ENCODE data around the gene POLR2E.
A peak's percentile ranks its signal among the peaks of the same experiment; 100 is the strongest.

POLR2E gene

GRCh38 chr19:1088416-1089010 is 6.7 kb downstream of the POLR2E start:
- DNase-seq = no peak
- TF ChIP-seq POLR2A (IDR thresholded peaks at IDR 0.05; ENCODE audit: low read length) (peak; percentile 13), GATA1 (IDR thresholded peaks at IDR 0.05; ENCODE audit: low read depth, low read length) (no peak)

GRCh38 chr19:1087813-1088415 is 7.3 kb downstream of the POLR2E start:
- TF ChIP-seq POLR2A (IDR thresholded peaks at IDR 0.05; ENCODE audit: low read length) = no peak
- no peak for TF ChIP-seq GATA1 (IDR thresholded peaks at IDR 0.05; ENCODE audit: low read depth, low read length)
- DNase-seq = no peak

DNA sequence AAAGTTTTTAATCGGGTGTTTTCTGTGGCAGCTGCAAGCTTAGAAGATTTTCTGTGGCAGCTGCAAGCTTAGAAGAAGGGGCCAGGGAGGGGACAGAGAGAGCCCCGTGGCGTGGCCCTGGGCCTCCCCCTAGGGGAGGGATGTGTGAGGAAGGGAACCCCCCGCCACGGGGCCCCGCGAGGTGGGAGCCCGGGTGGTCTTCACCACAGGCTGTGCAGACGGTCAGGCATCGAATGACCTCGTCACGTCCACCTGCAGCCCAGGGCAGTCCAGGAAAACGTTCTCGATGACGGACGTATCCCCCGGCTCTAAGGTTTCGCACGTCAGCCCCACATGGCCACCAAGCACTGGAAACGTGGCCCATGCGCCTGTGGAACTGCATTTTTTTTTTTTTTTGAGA is 8.6 kb downstream of the POLR2E start:
- no peak for DNase-seq
- TF ChIP-seq POLR2A (IDR thresholded peaks at IDR 0.05; ENCODE audit: low read length) = no peak
- TF ChIP-seq GATA1 (IDR thresholded peaks at IDR 0.05; ENCODE audit: low read depth, low read length) = no peak

DNA sequence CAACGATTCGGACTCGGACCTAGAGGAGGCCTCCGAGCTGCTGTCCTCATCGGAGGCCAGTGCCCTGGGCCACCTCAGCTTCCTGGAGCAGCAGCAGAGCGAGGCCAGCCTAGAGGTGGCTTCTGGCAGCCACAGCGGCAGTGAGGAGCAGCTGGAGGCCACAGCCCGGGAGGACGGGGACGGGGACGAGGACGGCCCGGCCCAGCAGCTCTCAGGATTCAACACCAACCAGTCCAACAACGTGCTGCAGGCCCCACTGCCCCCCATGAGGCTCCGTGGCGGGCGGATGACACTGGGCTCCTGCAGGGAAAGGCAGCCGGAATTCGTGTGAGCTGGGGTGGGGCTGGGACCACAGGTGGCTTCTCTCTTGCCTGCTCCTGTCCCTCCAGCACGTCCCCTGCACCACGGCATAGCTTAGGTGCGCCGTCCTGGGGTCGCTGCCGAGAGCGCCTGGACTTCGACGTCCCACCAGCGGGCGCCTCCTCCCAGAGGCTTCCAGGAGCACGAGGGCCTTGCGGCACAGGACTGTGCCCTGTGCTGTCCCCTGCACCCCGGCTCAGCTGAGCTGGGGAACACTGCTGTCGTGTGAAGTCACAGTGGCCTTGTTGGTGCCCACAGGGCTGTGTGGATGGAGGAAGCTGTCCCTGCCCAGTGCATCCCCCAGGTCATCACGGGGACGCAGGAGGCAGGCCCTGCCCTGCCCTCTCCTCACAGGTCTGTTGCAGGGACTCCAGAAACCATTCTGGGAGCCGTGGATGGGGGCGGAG is 9.3 kb downstream of the POLR2E start:
- TF ChIP-seq POLR2A (IDR thresholded peaks at IDR 0.05; ENCODE audit: low read length) (peak; percentile 7), GATA1 (IDR thresholded peaks at IDR 0.05; ENCODE audit: low read depth, low read length) (no peak)
- DNase-seq = no peak

- TF ChIP-seq POLR2A (IDR thresholded peaks at IDR 0.05; ENCODE audit: low read length) = peak; percentile 28
- TF ChIP-seq GATA1 (IDR thresholded peaks at IDR 0.05; ENCODE audit: low read depth, low read length) = no peak
- DNase-seq = no peak
These were observed 10.0 kb downstream of the POLR2E start for GRCh38 chr19:1085053-1085658.

DNA sequence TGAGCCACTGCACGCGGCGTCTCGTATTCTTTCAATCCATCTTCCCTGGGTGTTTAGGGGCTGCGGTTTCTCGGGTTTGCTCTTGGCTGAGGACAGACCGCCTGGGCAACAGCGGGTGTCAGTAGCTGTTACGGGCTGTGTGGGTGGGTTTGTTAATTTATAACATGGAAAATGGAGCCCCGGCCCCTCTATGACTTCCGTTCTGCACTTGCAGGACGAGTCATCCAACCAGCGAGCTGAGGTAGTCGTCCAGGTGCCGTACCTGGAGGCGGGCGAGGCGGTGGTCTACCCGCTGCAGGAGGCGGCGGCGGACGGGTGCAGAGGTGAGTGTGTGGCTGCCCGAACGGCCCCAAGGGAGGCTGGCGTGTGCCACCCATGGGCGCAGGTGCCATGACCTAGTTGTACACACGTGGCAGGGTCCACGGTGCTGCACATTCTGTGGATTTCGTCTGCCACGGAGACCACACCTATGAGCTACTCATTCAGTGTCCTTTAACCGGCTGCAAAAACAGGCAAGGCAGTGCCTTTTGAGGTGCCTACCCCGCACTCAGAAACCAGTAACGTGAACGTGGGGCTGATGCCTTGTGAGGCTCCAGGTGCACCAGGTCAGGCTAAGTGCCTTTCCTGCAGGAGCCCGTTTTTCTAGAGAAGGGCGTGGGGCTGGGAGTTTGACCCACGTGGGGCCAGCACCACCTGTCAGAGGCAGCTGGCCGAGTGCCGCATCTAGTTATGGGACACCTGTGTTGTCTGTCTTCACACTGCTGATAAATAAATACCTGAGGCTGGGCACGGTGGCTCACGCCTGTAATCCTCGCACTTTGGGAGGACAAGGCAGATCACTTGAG is 10.9 kb downstream of the POLR2E start:
- TF ChIP-seq GATA1 (IDR thresholded peaks at IDR 0.05; ENCODE audit: low read depth, low read length) = no peak
- TF ChIP-seq POLR2A (IDR thresholded peaks at IDR 0.05; ENCODE audit: low read length) = no peak
- no peak for DNase-seq

DNA sequence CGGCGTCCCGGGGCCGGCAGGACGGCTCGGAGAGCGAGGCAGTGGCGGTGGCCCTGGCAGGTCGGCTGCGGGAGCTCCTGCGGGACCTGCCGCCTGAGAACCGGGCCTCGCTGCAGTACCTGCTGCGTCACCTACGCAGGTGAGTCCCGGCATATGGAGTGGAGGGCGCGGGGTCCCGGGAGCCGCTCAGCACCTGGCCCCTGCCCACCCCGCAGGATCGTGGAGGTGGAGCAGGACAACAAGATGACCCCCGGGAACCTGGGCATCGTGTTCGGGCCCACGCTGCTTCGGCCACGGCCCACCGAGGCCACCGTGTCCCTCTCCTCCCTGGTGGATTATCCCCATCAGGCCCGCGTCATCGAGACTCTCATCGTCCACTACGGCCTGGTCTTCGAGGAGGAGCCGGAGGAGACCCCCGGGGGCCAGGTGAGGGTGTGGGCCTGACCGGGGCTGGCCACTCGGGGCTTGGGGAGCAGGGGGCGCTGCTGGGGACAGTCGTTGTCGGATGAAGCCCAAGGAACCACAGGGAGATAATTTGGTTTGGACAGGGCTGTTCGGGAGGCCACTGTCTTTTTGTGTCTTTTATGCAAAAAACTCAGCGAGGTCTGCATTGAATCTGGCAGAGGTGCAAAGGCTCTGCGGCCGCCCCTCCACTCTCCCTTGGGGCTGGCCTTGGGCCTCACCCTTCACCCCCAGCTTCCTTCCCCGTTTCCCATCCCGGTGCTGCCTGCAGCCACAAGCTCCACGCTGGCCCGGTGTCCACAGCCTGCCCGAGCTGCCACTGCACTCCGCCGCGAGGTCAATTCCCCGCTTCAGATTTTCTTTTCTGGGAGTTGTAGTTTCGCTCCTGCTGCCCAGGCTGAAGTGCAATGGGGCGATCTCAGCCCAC is 12.0 kb downstream of the POLR2E start:
- DNase-seq = no peak
- TF ChIP-seq POLR2A (IDR thresholded peaks at IDR 0.05; ENCODE audit: low read length) (no peak), GATA1 (IDR thresholded peaks at IDR 0.05; ENCODE audit: low read depth, low read length) (no peak)

DNA sequence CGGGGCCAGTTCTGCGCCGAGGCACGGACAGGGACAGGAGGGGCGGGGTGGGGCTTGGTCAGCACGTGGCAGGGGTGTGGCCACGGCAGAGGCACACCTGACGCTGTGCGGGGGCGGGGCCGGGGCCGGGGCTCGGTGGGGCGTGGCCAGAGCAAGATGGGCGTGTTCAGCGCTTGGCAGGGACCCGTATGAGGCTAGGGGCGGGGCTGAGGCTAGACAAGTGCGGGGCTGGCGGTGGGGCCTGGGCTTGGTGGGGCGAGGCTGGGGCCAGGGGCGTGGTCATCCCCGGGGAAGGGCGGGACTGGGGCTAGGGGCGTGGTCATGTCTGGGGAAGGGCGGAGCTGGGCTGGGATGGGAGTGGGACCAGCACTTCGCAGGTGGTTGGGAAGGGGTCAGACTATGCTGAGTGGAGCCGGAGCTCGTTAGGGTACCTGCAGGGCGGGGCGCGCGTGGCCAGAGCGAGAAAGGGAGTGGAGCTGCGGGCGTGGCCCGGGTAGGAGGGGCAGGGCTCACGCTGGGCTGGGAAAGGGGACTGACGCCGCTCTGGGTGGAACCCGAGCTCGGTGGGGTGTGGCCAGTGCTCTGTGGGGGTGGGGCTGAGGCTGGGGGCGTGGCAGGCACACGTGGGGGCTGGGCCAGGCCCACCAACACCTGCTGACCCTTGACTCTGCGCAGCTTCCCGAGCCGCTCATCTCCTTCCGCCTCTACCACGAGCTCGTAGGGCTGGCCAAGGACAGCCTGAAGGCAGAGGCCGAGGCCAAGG is 12.8 kb downstream of the POLR2E start:
- DNase-seq = peak; percentile 67 to 79
- TF ChIP-seq POLR2A (IDR thresholded peaks at IDR 0.05; ENCODE audit: low read length) (no peak), GATA1 (IDR thresholded peaks at IDR 0.05; ENCODE audit: low read depth, low read length) (no peak)

GRCh38 chr19:1081301-1082164 is 13.6 kb downstream of the POLR2E start:
- no peak for DNase-seq
- TF ChIP-seq GATA1 (IDR thresholded peaks at IDR 0.05; ENCODE audit: low read depth, low read length) = no peak
- TF ChIP-seq POLR2A (IDR thresholded peaks at IDR 0.05; ENCODE audit: low read length) = no peak

GRCh38 chr19:1080360-1081161 is 14.6 kb downstream of the POLR2E start:
- DNase-seq = no peak

More at GRCh38 chr19:1080360-1081161, 14.6 kb downstream of the POLR2E start:
- TF ChIP-seq POLR2A (IDR thresholded peaks at IDR 0.05; ENCODE audit: low read length) (no peak), GATA1 (IDR thresholded peaks at IDR 0.05; ENCODE audit: low read depth, low read length) (no peak)
